Ramos (cell line): ENCODE data around the gene PALS1.

ENCODE experiments used
- in situ Hi-C: fragments of 300-500 bp; cut with MboI; formaldehyde crosslinking; loops from one replicate; pipeline ENCODE4 v1.14.3; 2022; ENCODE audit warnings: low sequenced_read_pairs; ENCODE audit not compliant: unreplicated experiment

Gene PALS1

DNA sequence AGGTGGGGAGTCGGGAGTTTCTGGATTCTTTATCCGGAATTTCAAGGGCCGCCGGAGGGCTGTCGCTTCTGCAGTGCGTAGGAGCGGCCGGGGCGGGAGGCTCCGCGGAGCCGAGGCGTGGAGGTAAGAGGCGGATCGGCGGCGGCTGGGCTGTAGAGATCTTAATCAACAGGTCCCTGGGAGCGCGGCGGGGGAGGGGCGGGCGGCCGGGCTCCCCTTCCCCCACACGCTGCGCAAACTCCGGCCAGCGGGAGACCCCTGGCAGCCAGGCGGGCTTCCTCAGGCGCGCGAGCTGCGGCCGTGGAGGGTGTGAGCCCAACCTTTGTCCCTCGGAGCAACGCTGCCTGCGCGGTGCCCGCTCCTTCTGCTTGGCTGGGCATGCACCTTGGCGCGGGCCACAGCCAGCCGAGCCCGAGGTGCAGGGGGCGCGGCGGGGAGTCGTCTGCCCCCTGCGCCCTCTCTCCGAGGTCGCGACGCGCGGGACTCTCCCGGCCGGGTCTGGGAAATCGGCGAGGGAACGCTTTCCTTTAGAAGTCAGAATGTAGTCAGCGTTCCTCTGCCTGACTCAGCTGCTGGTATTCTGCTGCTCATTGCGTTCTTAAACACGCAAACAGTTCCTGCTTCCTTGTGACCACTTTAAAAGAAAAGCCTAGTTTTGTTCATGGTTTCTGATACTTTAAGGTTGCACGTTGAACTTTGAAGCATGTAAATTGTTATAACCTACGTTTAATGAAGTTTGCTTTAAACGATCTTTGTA lies at the start of gene PALS1:
Gene PALS1 (plus strand): TSS at position 25 of the 757 bp plus-strand sequence. CDS start 37,736 bp downstream, outside the sequence.
- in situ Hi-C loops = no loop called here

DNA sequence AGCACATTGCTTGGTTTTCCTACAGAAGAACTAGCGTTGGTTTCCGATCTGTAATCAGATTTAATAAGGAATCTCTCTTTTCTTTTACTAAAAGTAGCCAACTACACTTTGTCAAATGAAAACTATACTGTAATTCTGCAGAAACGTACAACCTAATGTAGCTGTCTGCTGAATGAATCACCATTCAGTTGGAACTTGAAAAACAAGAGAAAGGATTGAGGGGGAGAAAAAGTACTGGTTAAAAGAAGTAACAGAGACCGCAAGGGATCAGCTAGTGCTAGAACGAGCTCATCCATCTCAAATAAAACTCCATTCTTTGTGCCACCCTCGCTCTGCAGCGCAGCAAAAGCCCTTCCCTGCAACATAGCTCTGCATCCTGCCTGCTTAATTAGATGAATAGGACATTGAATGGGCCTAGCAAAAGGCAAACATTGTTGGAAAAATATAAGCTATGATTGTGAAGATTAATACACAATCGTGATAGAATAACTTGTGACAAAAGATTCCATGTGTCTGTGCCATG lies 49.4 kb upstream of the PALS1 start:
- in situ Hi-C loops = no loop called here

DNA sequence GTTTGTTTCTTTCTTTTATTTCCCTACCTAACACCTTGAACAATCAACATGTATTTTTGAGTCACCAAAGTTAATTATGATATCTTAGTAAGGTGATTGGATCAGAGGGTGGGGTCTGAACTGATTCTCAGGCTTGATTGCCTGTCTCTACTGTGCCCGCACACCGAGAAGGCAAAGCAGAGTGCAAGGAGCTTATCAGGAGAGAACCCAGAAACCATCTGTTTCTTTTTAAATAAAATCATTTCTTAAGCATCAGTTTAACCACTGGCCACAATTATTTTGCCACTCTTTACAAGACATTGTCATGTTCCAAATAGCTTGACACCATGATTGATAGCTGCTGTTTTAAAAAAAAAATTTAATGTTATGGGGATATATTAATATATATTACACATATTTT lies 48.9 kb upstream of the PALS1 start:
- in situ Hi-C loops = no loop called here

DNA sequence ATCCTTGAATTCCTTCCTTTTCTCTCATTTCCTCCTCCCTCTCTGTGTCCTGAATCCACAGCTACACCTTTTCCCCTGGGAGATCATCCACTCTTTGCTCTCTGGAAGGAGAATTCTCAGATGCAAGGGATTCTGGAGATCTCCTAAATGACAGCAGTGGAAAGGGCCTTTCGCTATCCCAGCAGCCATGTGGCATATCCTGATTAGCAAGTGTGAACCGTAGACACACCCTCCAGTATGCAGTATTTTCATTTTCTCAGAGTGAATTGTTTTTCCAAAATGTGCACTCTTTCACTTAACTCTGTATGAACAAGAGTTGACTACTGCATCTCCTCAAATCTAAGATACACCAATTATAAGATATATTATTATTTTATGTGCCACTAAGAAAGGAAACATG lies 46.0 kb upstream of the PALS1 start:
- in situ Hi-C loops = no loop called here

DNA sequence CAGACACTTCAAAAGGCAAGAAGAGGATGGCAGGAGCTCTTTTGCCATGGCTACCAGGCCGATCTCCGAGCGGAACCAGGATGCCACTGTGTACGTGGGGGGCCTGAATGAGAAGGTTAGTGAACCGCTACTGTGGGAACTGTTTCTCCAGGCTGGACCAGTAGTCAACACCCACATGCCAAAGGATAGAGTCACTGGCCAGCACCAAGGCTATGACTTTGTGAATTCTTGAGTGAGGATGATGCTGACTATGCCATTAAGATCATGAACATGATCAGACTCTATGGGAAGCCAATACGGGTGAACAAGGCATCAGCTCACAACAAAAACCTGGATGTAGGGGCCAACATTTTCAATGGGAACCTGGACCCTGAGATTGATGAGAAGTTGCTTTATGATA lies 42.2 kb upstream of the PALS1 start:
- in situ Hi-C loops = no loop called here

DNA sequence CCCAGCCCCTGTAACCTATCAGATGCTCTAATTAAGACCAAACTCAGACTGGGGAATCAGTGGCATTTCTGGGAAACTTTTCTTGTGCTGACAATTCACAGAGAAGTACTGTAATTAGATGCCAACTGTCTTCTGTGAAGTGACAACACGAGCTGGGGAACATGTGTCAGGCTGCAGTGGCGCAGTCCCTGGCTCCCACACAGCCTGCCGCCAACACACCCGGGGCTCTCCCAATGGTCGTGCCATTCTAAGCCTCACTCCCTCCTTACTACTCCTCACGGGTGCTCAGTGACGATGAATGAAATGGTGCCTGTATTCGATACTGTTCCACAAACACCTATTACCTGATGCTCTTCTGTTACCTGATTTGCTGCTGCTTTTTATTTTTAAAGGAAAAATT lies 33.4 kb upstream of the PALS1 start:
- in situ Hi-C loops = no loop called here

DNA sequence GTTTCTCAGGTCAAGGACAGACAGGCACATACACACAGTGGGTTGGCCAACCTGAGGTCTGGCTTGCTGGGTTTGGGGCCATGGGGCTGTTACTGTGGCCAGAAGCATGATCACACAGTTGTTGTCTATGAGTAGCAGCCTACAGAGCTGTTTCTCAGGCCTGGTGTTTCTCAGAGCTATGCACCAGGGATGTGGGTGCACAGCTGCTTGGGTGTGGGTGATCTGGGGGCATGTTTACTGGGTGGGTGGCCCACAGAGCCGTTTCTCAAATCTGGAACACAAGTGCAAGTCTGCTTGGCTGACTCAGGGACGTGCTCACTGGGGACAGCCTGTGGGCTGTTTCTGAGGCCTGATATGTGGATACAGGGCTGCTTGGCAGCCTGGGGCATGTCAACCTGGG lies 23.1 kb upstream of the PALS1 start:
- in situ Hi-C loops = no loop called here

DNA sequence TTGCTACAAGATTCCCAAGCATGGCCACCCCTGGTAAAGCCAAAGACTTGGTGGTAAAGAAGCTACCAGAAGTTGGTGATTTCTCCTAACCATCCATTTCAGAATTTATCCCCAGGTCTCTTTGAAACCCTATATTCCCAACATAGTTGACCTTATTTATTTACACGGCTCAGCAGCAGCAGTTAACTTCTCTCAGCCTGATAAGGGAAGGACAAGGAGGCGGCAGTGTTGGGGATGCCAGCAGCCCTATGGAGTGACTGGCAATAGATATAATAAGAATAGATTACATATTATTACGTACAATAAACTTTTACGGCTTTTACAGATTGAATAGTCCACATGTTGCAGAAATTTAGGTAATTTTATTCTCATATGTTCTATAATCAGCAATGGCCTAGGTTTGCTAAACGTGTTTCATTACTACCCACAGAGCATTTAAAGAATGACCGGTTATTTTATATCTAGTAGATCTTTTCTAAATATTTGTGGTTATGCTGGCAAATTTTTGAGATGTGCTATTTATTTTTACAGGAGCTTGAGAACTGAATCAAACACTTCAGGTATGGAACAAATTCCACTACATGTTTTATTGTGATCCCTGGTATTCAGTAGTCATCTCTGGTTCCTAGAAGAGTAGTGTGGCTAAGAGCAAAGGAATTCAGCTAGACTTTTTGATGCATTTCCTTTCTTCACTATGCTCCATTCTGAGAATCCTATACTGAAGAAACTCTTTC lies 19.8 kb upstream of the PALS1 start:
- in situ Hi-C loops = no loop called here

DNA sequence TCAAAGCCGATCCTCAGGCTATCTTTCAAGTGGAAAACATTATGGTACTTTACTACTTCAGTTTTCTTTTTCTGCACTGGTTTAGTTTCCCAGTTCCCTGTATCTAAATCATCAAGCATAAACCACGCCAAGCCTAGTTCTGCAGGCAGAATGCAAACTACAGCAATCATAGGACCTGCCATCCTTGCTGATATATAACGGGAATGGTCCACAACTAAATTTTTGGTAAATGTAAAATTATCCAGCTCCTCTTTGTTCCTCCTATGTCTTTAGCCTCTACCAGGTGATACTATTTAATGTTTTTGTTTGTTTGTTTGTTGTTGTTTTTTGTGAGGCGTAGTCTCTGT lies 19.3 kb upstream of the PALS1 start:
- in situ Hi-C loops = no loop called here

DNA sequence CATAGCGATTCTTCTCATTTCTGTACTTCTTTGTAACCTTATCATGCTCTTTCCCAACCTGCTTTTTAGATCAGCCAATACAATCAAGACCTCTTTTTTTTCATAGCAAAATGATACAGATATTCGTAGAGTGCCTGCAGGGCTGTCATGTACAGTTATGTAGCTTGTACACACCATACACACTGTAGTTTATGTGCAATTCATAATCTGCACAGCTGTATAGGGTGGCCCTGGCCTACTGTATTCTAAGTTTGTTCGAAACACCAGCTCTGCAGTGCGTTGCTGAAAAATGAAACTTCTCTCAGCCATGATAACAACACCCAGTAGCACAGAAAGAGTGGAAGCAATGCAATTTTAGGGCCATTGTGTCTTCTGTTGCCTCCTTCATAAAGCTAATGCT lies 15.7 kb upstream of the PALS1 start:
- in situ Hi-C loops = no loop called here

DNA sequence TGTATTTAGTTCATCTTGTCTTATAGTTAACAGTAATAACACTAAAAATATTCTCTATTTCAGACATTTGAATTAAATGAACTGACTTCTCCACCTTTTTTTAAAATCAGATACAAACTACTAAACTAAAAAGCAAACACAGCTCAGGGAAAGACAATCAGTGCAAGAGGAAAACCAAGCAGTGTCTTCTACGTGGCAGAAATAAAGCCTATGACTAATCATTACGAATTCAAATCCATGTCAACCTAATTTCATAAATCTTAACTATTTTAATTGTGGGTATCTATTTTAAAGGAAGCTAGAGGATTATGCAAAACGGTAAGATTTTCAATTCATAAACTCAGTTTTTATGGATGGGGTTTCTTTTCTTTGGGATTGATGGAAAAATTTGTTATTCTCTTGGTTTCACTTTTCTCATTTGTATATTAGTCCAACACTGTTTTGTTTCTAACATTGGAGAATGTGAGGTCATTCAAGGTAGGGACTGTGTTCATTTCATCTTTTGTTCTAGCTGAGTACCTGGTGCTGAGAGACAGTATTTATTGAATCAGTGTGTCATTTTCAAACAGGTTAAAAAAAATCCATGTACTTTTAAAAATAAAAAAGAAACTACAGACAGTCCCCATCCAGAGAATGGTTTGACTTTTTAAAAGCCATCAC lies 12.8 kb upstream of the PALS1 start:
- in situ Hi-C loops = no loop called here

DNA sequence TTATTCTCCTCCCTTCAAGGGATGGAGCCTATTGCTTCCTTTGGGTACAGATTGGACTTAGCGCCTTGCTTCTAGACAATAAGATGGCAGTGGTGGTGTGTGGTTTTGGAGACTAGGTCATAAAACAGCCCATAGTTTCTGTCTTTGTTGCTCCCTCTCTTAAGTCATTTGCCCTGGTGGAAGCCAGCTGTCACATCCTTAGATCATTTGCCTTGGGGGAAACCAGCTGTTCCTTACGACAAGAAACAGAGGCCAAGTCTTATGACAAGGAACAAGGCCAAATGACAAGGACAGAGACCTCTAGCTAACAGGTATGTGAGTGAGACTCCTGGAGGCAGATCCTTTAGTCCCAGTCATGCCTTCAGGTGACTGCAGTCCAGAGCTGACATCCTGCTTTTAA lies 9.2 kb upstream of the PALS1 start:
- in situ Hi-C loops = no loop called here

DNA sequence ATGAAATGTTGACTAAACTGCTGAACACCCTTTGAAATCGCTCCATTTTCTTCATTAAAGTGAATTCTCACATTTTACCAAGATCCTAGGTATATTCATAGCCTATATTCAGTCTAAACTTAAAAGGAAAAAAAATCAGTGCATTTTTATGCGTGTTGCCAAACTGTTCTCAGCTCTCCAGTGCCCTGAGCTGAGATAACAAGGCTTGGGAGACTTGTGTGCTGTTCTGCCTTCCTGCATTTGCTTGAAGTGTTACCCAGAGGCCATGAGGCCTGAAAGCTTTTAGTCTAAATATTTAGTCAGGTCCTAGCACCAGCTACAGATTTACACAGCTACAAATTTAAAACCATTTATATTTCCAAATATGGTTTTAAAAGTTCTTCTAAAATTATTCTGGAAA lies 8.6 kb upstream of the PALS1 start:
- in situ Hi-C loops = no loop called here

DNA sequence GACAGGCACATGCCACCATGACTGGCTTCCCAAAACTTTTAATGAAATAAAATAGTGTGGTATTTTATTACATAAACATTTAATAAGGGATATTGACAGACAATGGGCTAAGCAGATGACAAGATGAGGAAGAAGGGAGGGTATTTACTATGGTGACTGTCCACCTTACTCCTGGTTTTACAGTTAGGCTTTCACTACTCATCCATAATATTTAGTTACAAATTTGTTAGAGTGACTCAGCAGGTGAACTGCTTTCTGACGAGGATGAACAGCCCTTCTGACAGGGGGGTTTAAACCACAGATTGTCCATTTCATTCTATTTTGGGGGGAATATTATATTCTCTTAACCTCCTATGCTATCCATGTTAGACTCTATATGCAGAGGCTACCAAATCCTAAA lies 3.6 kb upstream of the PALS1 start:
- in situ Hi-C loops = no loop called here

DNA sequence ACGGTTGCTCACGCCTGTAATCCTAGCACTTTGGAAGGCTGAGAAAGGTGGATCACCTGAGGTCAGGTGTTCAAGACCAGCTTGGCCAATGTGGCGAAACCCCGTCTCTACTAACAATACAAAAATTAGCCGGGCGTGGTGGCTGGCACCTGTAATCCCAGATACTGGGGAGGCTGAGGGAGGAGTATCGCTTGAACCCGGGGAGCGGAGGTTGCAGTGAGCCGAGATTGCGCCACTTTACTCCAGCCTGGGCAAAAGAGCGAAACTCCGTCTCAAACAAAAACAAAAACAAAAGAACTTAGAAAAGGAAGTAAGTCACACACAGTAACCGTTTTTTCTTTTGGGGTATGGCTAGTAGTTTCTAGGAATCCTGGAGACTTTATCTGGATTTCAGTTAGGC lies 1.7 kb upstream of the PALS1 start:
- in situ Hi-C loops = no loop called here

DNA sequence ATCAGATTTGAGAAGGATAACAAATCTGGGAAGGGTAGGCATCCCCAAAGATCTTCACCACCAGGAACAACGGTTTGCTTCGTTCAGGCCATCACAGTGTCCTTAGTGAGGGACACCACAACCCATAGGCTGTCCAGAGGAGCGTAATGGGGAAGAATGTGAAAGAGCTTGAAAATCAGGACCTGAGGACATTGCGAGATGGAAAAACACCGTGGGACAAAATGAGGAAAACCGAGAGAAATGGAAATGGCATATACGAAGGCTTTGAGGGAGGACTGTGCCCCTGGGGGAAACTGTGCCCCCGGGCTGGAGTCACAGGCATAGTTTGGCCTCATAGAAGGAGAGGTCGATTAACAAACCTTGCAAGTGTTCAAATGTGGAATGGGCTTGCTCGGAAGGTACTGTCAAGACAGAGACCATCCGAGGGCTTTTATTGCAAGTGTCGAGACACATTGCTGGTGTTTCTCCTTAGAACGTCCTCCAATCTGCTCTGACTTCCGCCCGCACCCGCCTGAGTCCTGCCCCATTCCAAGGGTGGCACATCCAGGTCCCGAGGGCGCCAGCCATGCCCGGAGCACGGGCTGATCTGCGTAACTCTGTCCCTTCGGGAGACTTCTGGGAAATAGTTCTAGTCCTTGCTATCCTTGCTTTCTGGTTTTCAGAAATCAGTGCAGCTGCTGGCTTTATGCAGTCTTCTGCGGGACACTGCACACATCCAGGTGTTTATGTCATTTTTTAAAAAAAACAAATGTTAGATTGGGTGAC lies 885 bp upstream of the PALS1 start:
- in situ Hi-C loops = no loop called here

DNA sequence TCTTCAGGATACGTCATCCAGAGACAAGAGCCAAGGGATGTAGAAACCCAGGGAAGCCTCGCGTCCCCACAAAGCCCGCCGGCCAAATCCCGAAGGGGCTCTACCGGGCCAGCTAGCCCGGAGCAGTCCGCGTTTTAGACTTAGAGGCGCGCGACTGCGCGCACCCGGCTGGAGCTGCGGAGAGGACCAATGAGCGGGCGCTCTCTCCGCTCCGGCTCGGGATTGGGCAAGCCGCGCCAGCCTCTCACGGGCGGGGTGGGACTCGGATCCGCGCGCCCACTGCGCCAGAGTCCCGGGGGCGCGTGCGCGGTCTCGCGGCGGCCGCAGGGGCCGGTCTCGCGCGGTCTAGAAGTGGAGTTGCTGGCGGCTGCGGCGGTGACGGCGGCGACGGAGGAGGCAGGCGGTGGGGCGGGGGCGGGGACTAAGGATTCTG lies 241 bp upstream of the PALS1 start:
- in situ Hi-C loops = no loop called here

DNA sequence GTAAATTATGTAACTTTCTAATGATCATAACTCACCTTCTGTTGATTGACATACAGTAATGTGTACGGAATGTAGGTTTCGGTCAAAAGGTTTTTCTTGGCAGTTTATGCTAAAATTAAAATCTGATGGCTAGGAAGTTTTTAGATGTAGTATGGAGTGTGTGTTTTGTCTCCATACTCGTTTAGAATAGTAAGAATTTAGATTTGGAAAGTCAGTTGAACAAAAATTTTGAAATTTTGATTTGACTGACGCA lies 859 bp downstream of the PALS1 start:
- in situ Hi-C loops = no loop called here

DNA sequence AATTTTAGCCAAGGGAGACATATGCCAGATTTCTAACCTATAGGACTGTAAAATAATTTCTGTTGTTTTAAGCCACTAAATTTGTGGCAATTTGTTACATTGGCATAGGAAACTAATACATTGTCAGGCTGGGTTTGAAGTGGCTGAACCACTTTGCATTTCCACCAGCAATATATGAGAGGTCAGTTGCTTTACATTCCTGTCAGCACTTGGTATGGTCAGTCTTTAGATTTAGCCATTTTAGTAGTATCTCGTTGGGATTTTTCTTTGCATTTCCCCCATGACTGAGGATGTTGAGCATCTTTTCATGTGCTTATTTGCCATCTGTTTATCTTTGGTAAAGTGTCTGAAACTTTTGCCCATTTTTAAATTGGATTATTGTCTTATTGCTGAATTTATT lies 3.9 kb downstream of the PALS1 start:
- in situ Hi-C loops = no loop called here

DNA sequence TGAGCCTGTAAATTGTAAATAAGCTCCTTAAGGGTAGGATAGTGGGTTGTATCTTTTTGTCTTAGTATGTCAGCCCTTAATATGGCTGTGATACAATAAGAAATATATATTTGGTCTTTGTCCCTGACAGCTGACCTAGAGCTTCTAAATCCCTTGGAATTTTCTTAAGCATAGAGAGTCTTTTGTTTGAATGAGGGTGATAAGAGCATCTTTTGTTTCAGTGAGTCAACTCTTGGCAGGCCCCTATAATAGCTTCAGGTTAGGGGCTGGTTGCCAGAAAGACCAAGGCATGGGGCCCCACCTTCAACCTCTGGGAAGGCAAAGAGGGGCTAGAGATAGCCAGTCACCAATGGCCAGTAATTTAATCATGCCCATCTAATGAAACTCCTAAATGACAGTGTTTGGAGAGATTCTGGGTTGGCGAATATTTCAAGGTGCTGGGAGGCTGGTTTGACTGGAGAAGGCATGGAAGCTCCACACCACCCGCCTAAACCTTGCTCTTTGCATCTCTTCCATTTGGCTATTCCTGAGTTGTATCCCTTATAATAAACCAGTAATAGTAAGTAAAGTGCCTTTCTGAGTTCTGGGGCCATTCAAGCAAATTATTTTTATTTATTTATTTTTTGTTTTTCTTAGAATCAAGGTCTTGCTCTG lies 10.5 kb downstream of the PALS1 start:
- in situ Hi-C loops = no loop called here
